ENCODE data around the gene TSPAN2. TPM values are rescaled to one million over a fixed set of nuclear protein-coding genes. Genes with fewer than 3 reads are reported as not detected.

TSPAN2 gene
- total and polyA plus RNA-seq, 2 donors (not counting 3 experiments of a cell fraction or from before 2014, with no cell fraction given), result 1.5 to 5.0 TPM

DNA sequence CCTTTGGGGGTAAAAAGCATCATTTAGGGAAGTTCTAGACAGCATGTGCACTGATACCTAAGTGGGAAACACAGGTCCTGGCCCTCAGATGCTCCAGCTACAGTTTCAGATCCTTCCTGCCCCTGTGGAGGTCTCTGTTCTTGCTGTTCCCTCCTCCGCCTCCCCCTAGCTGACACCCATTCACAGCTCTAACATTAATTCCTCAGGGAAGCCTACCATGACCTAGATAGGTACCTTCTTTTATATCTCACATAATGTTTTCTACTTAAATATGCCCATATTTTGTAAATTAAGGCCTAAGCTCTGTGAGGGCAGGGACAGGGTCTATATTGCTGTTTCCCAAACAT lies 11.3 kb downstream of the TSPAN2 start:
- H2AFZ ChIP-seq (ENCODE audit: low read depth, low read length), result no peak overlapping the region
- FAIRE-seq (no peak), DNase-seq (ENCODE audit: low read depth, low spot score) (no peak)
- no peaks in the 10 kb centered on the region for H3K79me2 ChIP-seq (ENCODE audit: control insufficient read depth, insufficient read depth, low read length)
- ChIA-PET CTCF (interaction anchor here (1.2 to 3.0 kb wide), 3 partner anchors 11 to 35 kb away, joined by 3 to 10 read pairs (median 3); no protein-coding TSS in a partner anchor), POLR2A (no interaction called here)
- H3K4me2 ChIP-seq (ENCODE audit: insufficient read depth, low read length), result no peak overlapping the region
- no peaks in the 10 kb centered on the region for H3K36me3 ChIP-seq (ENCODE audit: control insufficient read depth in 2 of 2, extremely low read depth in 1 of 2, insufficient read depth in 2 of 2, low read length in 2 of 2)
- H3K27me3 ChIP-seq (ENCODE audit: control insufficient read depth in 2 of 2, insufficient read depth in 2 of 2, low read length in 2 of 2), result peaks cover 7 to 8% of the 10 kb centered on the region in 2 experiments
- H4K20me1 ChIP-seq (replicated peaks; ENCODE audit: control insufficient read depth, extremely low read depth, insufficient read depth, low read length), result no peaks in the 10 kb centered on the region
- no peak overlapping the region for H3K9ac ChIP-seq (replicated peaks; ENCODE audit: extremely low read depth, insufficient read depth, low read length)
- no TSS peak for BruUV-seq (replicated peaks)
- H3K27ac ChIP-seq (ENCODE audit: insufficient read depth, low read depth, low read length), result no peak overlapping the region
- intact Hi-C loops (cut with micrococcal nuclease), result no loop called here
- no peaks in the 10 kb centered on the region for H3K9me3 ChIP-seq (replicated peaks; ENCODE audit: control insufficient read depth, insufficient read depth, low read length)
- H3K4me1 ChIP-seq (ENCODE audit: control insufficient read depth, extremely low read depth, insufficient read depth, low read length), result no peaks in the 10 kb centered on the region
- H3K9me1 ChIP-seq (replicated peaks; ENCODE audit: control insufficient read depth, extremely low read depth, insufficient read depth, low read length), result no peaks in the 10 kb centered on the region
- dilution Hi-C loops (cut with MboI; ENCODE audit: extremely low pct_ligation_motif_present, low sequenced_read_pairs), result no loop called here
- H3K4me3 ChIP-seq (replicated peaks in 1 of 3; ENCODE audit: insufficient read depth in 1 of 3, low read depth in 1 of 3, low read length in 3 of 3), result no peak overlapping the region
- TF ChIP-seq FOS (IDR thresholded peaks at IDR 0.05; ENCODE audit: borderline replicate concordance, insufficient read depth, low read length) (no peak), POLR2AphosphoS5 (IDR thresholded peaks at IDR 0.05; ENCODE audit: insufficient read depth, low read depth, low read length) (no peak), EZH2 (IDR thresholded peaks at IDR 0.05; ENCODE audit: borderline replicate concordance, low read depth, low read length, severe bottlenecking) (no peak), GATA2 (IDR thresholded peaks at IDR 0.05; ENCODE audit: insufficient read depth, insufficient read length, low read depth, low read length) (no peak), MYC (IDR thresholded peaks at IDR 0.05; ENCODE audit: low read depth, low read length) (no peak), POLR2A (IDR thresholded peaks at IDR 0.05; ENCODE audit: low read depth, low read length) (no peak), JUN (IDR thresholded peaks at IDR 0.05; ENCODE audit: borderline replicate concordance, insufficient read depth, insufficient read length, low read depth) (no peak)
- TF ChIP-seq, protein P1, sequence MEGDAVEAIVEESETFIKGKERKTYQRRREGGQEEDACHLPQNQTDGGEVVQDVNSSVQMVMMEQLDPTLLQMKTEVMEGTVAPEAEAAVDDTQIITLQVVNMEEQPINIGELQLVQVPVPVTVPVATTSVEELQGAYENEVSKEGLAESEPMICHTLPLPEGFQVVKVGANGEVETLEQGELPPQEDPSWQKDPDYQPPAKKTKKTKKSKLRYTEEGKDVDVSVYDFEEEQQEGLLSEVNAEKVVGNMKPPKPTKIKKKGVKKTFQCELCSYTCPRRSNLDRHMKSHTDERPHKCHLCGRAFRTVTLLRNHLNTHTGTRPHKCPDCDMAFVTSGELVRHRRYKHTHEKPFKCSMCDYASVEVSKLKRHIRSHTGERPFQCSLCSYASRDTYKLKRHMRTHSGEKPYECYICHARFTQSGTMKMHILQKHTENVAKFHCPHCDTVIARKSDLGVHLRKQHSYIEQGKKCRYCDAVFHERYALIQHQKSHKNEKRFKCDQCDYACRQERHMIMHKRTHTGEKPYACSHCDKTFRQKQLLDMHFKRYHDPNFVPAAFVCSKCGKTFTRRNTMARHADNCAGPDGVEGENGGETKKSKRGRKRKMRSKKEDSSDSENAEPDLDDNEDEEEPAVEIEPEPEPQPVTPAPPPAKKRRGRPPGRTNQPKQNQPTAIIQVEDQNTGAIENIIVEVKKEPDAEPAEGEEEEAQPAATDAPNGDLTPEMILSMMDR (IDR thresholded peaks at IDR 0.05; ENCODE audit: extremely low read depth in 1 of 2, insufficient read depth in 1 of 2, low read depth in 1 of 2, low read length in 2 of 2), result no peak
- TF ChIP-seq, protein P2, sequence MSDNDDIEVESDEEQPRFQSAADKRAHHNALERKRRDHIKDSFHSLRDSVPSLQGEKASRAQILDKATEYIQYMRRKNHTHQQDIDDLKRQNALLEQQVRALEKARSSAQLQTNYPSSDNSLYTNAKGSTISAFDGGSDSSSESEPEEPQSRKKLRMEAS (IDR thresholded peaks at IDR 0.05; ENCODE audit: insufficient read depth, insufficient read length), result no peak

All from endothelial cell of umbilical vein (primary cell).